ENCODE results near the gene LAMA3. TPM values are rescaled to one million over a fixed set of nuclear protein-coding genes. Genes with fewer than 3 reads are reported as not detected.

Gene LAMA3
- total RNA-seq, 1 donor: 2.4 TPM

DNA sequence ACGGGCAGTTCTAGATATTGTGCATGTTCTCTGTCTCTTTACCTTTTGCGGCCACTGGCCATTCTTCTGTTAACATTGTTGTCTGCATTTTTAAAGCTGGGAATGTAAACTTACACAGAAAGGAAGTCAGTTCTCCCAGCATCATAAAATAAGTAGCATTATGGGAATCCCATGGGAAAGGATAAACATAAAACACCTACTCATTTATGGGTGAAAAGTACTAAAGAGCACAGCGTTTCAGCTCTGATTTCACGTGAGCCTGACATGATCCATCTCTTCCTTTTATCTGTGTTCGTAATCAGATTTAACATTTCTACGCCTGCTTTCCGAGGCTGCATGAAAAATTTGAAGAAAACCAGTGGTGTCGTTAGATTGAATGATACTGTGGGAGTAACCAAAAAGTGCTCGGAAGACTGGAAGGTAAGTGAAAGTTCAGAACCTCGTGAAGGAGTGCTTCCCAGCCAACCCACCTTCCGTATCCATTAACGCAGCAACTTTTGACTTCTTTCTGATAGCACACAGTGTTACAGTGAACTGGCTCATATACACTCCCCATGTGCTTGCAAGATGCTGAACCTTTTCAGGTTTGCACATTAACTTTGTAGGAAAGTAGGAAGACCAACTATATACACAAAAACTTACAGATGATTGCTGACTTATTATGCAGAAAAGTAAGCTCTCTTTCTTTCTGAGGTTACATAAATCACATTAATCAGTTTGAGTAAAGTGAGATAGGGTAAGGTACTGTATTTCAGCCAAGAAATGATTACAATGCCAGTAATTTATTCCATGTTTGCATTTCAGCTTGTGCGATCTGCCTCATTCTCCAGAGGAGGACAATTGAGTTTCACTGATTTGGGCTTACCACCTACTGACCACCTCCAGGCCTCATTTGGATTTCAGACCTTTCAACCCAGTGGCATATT, 238.8 kb downstream of the LAMA3 start:
- DNase-seq (ENCODE audit: low read depth in 2 of 3, low spot score in 2 of 3): no peak

DNA sequence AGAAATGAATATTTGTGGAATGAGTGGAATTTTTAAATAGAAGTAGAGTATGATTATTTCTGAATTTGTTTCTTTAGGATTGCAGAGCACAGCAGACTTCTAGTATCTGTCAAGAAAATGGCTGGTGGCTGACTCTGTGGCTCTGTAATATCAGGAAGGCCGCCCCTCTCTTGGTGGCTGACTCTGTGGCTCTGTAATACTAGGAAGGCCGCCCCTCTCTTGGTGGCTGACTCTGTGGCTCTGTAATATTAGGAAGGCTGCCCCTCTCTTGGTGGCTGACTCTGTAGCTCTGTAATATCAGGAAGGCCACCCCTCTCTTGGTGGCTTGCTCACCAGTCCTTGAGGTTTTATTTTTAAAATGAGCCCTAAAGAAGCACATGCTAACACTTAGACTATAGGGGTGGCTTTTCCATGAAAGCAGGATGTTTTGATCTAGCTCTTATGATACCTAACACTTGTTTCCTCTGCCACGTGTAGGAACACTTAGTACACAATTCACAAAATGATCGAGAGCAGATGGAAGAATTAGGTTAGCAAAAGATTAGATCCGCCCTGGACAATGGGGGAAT, 240.2 kb downstream of the LAMA3 start:
- no peak for DNase-seq (ENCODE audit: low read depth in 2 of 3, low spot score in 2 of 3)

DNA sequence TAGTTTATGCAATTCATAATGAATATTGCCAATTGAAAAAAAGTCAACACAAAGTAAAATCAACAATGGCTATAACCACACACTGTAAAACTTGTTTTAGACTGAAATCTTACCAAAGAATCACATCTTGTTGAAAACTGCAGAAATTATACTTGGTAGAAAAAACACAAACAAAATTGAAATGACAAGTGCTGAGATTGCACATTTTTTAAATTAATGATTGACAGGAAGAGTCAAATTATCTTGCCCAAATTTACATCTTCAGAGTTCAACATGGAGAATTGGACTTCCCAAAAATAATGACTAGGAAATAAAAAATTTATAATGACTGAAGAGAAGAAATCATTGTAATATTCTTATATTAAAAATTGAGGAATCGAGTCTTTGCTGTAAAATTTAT, 240.7 kb downstream of the LAMA3 start:
- DNase-seq (ENCODE audit: low read depth in 2 of 3, low spot score in 2 of 3): no peak

DNA sequence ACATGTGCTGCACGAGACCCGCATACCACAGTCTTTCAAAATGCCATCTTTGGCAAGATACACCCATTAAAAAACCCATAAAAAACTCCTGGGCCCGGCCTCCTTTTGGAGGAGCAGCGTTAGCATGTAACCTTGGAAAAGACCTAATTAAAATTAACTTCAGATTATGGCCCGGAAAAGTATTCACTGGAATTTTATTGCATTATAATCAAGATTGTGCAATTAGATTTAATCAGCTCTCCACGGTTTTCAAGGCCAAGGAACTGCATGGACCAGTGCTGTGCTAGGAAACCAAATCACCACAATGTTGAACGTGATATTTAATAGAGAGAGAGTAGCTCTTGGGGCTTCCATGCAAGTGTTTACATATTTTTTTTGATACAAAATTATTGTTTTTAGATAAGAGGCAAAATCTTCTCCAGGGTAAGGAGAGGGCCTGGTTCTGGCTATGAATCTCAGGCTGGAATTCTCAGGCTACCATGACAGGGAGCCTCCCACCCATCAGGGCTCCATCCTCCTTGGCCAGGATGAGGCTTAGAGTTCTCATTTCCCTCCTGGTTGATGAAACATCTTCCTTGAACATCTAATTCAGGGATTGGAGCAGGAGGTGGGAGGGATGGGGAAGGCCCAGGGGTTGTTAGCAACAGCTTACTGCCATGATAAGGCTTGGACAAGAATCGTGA, 243.3 kb downstream of the LAMA3 start:
- DNase-seq (ENCODE audit: low read depth in 2 of 3, low spot score in 2 of 3): no peak

DNA sequence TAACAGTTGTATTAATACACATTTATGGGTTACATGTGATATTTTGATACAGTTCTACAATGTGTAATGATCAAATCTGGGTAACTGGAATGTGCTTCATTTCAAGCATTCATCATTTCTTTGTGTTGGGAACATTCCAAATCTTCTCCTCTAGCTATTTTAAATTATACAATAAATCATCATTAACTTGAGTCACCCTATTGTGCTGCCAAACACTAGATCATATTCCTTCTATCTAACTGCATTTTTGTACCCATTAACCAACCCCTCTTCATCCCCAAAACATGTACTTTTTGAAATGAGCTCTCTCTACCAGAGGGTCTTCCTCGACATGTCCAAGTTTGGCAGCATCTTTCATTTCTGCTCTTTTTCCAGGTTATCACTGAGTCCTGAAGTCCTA, 244.2 kb downstream of the LAMA3 start:
- no peak for DNase-seq (ENCODE audit: low read depth in 2 of 3, low spot score in 2 of 3)

DNA sequence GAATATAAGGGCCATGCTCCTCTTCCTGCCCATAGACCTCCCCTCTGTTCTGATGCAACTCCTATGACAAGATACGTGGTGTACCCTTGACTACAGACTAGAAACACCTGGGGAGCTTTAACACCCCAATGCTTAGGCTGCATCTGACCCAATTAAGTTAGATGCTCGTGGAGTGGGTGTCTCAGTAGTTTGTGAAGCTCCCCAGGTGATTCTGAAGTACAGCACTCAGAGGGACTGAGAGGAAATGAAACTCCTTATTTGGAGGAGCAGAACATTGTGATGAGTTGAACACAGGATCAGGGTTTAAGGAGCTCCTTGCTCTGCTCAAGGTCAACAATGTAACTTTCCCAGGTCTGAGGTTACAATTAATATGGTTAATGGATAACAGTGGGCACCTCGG, 245.0 kb downstream of the LAMA3 start:
- no peak for DNase-seq (ENCODE audit: low read depth in 2 of 3, low spot score in 2 of 3)

DNA sequence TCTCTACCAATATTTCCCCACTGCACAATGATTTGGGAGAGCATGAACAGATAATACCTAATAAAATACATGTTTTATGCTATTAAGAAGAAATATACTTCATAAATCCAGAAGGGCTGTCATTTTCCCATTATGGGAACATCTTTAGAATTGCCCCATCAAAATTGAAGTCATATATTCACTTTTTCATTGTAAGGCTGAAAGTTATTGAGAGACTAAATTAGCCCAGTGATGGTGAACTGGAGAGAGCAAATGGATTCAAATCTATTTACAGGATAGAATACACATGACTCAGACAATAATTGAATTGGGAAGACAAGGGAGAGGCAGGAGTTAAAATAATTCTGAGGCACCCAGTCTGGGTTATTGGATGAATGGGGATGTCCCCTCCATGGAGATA, 245.6 kb downstream of the LAMA3 start:
- no peak for DNase-seq (ENCODE audit: low read depth in 2 of 3, low spot score in 2 of 3)

DNA sequence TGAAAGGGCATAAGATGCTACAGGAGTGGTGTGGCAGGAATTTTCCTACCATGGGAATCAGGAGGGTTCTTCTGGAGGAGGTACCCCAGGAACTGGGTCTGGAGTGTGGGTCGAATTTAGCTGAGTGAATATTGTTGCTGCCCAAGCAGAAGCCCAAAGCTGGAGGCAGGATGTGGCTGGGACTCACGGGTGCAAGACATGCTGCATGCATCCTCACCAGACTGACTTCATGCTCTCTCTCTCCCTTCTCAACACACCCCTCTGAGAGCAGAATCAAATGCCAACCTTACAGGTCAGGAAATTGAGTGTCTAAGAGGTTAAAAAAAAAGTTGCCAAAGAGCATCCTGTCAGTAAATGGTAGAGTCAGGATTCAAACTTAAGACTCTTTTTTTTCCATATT, 246.6 kb downstream of the LAMA3 start:
- no peak for DNase-seq (ENCODE audit: low read depth in 2 of 3, low spot score in 2 of 3)

DNA sequence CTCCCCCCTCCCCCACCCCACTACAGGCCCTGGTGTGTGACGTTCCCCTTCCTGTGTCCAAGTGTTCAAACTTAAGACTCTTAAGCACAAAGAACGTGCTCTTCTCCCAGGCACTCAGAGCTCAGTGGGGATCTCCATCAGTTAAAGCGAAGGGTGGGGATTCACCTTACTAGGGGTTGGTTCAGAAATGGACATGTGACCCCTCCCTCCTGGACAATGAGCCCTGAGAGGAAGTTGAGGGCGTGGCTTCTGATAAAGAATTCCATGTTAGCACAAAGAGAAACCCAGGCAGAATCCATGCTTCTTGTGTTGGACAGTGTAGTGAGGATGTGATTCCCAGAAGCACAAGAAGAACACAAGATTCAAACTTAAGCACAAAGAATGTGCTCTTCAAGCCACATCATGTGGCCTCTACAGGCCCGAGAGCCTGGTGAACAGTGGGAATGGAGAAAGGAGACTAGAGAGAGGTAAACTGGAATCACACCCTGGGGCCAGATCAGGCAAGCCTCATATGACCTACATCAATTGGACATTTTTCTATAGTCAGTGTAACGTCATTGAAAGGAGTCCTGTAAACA, 247.2 kb downstream of the LAMA3 start:
- DNase-seq (ENCODE audit: low read depth in 2 of 3, low spot score in 2 of 3): no peak

DNA sequence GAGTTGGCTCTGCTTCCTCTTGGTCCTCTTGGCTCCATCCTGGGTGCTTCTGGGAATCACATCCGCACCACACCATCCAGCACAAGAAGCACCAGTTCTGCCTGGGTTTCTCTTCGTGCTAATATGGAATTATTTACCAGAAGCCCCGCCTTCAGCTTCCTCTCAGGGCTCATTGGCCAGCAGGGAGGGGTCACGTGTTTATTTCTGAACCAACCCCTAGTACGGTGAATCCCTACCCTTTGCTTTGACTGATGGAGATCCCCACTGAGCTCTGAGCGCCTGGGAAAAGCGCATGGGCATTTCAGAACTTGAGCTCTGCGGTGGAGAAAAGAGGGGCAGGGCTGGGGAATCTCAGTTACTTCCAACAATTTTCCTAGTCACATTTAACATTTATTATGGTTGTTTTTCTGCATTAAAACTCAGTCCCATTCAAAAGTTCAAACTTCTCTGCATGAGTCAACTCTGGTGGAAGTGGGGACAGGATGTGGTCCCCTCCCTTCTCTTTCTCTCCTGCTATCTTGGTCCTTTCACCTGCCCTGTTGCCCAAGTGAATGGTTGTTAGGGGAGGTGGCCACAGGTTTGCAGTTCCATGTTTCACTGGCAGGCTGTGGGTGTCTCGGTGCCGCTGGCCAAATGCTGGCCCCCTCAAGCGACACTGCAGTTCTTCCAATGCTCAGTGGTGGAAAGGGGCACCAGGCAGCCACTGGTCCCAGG, 248.9 kb downstream of the LAMA3 start:
- DNase-seq (ENCODE audit: low read depth in 2 of 3, low spot score in 2 of 3): peak in 1 of 3 donors; percentile 14

DNA sequence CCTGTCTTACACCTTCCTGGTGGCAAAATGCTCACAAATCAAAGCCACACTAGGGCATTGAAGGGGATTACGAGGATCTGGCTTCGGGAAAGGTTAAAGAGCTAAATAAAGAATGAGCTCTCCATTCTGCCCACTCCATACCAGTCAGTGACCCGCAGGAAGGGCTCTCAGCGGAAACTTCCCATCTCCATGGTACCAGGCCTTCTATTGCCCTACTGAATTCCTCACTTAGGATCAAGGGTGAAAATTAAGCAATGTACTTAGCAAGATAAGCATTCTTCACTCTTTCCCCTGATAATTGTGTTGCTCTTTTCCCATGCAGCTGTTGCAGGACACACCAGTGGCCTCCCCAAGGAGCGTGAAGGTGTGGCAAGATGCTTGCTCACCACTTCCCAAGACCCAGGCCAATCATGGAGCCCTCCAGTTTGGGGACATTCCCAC, 249.7 kb downstream of the LAMA3 start:
- no peak for DNase-seq (ENCODE audit: low read depth in 2 of 3, low spot score in 2 of 3)

DNA sequence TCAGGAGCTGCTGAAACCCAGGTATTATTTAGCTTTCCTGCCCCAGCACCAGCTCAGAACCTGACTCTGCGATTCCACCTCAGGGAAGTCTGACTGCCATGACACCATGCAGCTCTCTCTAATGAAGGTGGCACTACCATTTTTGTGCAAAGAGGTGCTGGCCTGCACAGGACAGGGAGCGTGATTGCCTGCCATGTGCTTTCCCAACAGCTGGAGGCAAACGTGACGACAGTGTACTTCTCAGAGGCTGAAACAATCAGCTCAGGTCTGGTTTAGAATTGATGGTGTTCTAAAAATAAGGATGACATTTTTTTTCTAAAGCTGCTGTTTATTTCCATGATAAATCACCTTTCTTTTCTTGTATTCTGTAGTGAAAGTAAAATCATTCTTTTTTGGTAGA, 250.1 kb downstream of the LAMA3 start:
- no peak for DNase-seq (ENCODE audit: low read depth in 2 of 3, low spot score in 2 of 3)

DNA sequence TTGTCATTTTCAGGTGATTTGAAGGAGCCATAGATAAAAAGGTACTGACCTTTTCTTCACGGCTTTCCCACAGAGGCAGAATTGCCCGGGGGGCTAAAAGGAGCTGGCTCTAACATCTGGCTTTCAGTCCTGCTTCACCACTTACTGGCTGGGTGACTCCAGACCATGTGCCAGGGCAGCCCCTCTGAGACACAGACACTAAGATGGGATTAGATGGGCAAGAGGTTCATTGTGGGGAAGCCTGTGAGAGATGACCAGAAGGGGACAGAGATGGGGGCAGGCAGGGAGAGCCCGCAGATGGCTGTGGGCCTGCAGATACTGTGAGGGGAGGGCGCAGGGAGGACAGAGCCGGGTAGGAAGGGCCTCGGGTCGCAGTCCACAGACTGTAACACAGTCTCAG, 250.6 kb downstream of the LAMA3 start:
- no peak for DNase-seq (ENCODE audit: low read depth in 2 of 3, low spot score in 2 of 3)

DNA sequence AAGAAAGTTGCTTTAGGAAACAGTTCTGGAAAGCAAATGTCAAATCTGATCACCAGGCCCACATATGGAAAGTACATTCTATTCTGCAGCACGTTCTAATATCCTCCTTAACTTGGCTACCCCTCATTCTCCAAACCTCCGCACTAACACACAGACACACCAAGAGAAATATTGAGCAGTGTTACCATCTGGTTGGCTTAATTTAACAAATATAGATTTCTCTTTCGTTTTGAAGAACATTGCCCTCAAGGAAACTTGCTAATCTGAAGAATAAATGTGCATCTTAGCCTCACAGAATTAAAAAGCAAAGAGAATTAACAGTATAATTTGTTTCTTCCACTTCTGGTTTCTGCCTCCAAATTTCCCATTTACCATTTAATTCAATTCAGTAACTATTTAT, 252.5 kb downstream of the LAMA3 start:
- no peak for DNase-seq (ENCODE audit: low read depth in 2 of 3, low spot score in 2 of 3)

DNA sequence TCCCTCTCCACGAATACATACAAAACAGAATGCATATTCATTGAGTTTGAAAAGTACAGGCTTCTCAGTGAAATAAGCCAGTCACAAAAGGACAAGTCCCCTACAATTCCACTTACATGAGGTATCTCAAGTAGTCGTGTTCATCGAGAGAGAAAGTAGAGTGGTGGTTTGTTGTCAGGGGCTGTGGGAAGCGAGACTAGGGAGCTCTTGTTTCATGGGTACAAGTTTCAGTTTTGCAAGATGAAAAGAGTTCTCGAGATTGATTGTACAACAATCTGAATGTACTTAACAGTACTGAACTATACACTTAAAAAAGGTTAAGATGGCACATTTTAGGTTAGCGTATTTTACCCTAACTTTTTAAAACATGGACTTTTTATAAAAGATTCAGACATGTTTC, 253.9 kb downstream of the LAMA3 start:
- DNase-seq (ENCODE audit: low read depth in 2 of 3, low spot score in 2 of 3): no peak

DNA sequence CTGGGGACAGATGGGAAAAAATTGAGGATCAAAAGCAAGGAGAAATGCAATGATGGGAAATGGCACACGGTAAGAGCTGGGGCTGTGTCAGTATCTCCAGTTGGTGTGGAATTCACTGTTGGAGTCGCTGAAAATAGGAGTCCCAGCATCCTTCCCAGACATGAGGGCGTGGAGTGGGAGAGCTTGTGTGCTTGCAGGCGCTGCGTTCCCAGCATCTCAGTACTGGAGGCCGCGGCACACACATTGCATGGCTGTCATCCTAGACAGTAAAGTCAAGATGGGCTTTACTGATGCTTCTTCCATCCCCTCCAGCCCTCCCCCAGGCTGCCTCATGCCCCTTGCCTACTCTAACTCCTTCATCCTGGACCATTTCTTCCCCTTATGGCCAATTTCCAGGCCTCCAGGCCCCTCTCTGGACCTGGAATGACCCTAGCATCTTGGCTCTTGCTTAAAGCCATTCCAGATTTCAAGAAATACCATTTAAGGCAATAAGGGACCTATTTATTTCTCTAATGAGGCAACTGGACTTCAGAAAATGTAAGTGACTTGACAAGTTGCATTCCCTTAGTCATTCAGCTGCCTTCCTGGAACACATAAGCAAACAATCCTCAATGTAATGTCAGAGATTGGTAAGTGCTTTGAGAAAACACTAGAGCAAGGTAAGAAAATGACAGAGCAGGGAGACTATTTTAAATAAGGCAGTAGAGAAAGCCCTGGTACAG, 254.8 kb downstream of the LAMA3 start:
- DNase-seq (ENCODE audit: low read depth in 2 of 3, low spot score in 2 of 3): no peak

DNA sequence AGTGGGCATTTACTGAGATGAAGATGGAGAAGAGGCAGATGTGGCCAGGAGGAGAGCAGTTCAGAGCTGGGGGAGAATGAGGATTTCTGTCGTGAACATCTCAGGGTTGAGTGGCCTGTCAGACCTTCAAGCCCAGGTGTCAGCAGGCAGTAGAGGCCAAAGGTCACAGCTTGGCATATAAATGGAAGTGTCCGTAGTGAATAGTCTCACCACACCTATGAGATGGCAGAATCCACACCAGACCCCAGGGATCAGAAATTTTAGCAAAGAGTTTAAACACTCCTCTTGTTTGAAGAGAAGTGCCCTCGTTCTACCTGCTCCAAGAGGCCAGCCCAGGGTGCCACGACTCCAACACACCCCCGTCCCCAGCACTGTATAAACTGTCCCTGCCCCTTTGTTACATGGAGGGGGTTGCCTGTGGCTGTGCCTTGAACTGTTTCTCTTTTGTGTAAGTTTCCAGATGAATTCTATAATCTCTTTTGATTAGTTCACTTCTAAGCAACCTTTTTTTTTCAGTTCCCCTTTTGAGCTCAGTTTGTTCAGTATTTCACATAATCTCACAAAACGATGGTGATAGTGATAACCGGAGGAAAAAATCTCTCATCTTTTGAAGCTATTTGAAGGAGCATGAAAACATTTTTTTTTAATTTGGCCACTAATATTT, 256.3 kb downstream of the LAMA3 start:
- no peak for DNase-seq (ENCODE audit: low read depth in 2 of 3, low spot score in 2 of 3)

DNA sequence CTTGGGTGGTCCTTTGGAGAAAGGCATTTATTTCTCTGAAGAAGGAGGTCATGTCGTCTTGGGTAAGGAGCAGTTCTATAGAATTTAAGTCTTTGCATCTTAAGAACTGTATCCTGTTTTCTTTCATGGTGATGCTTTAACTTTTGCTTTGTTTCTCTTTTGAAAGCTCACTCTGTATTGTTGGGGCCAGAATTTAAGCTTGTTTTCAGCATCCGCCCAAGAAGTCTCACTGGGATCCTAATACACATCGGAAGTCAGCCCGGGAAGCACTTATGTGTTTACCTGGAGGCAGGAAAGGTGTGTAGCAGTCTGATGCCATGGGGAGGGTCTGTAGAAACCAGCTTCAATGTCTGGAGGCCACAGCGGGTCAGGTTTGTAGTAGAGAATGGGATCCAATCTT, 260.6 kb downstream of the LAMA3 start:
- DNase-seq (ENCODE audit: low read depth in 2 of 3, low spot score in 2 of 3): no peak

DNA sequence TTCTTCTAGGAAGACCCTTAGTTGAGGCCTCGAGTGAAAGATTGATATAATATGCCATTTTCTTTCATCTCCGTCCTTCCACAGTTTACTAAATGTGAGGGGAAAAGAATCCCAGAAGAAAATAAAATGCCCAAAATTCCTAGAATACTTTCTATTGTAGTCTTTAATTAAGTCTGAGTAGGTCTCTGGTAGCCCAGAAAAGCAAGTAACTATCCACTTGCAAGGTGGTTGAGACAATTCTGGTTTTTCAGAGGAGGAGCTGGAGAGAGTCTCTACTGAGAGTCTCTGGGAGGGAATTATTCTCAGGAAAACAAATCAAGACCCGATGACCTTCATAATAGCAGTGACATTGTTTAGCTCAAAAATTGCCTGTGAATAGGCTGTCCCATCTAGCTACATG, 261.4 kb downstream of the LAMA3 start:
- no peak for DNase-seq (ENCODE audit: low read depth in 2 of 3, low spot score in 2 of 3)

DNA sequence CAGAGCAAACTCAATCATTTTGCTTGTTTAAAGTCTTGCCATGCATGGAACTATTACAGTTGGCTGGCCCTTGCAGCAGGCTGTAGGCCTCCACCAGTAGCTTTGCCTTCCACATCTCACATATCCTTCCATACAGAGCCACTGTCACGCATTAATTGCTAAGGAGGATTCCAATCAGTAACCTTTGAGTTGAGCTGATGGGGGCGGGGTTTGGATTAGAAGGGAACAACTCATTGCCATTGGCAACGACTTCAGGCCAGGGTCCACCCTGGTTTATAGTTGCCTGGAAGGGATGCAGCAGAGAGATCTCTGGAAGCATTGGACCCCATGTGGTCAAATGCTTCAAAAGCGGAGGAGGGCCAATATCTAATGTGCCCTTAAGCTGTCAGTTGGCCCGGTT, 262.0 kb downstream of the LAMA3 start:
- no peak for DNase-seq (ENCODE audit: low read depth in 2 of 3, low spot score in 2 of 3)
